Measurements from ENCODE around the gene ZBTB46.

ZBTB46 gene

GRCh38 chr20:63744158-63744557, 86.9 kb downstream of the ZBTB46 start:
- DNase-seq = no peak

- no peak for DNase-seq
Measured at GRCh38 chr20:63743210-63743970, 87.7 kb downstream of the ZBTB46 start.

GRCh38 chr20:63742381-63743024, 88.6 kb downstream of the ZBTB46 start:
- DNase-seq = no peak

GRCh38 chr20:63741676-63742380, 89.2 kb downstream of the ZBTB46 start:
- no peak for DNase-seq

GRCh38 chr20:63741354-63741675, 89.7 kb downstream of the ZBTB46 start:
- DNase-seq = no peak

- DNase-seq = peak; percentile 92
Measured at GRCh38 chr20:63740627-63741353, 90.3 kb downstream of the ZBTB46 start.

- DNase-seq = peak; percentile 61
Measured at GRCh38 chr20:63740070-63740626, 90.9 kb downstream of the ZBTB46 start.

GRCh38 chr20:63739130-63740069, 91.7 kb downstream of the ZBTB46 start, which contains the start of gene SLC2A4RG:
Gene SLC2A4RG (plus strand): TSS chr20:63739776. CDS start chr20:63739913, 137 bp downstream.
- peak; percentile 86 for DNase-seq

GRCh38 chr20:63738687-63739129, 92.4 kb downstream of the ZBTB46 start:
- peak; percentile 83 for DNase-seq

GRCh38 chr20:63737945-63738686, 92.9 kb downstream of the ZBTB46 start:
- no peak for DNase-seq

GRCh38 chr20:63737695-63737944, 93.4 kb downstream of the ZBTB46 start:
- DNase-seq = no peak

GRCh38 chr20:63736893-63737694, 94.0 kb downstream of the ZBTB46 start:
- no peak for DNase-seq

GRCh38 chr20:63735859-63736718, 95.0 kb downstream of the ZBTB46 start, which contains the start of gene LIME1:
Gene LIME1 (plus strand): TSS chr20:63736664. CDS start chr20:63737550, 886 bp downstream.
- DNase-seq = peak; percentile 50

GRCh38 chr20:63734946-63735858, 95.9 kb downstream of the ZBTB46 start:
- DNase-seq = no peak

- DNase-seq = no peak
Measured at GRCh38 chr20:63734111-63734945, 96.7 kb downstream of the ZBTB46 start.

GRCh38 chr20:63733579-63734081, 97.4 kb downstream of the ZBTB46 start:
- DNase-seq = no peak

GRCh38 chr20:63733117-63733516, 97.9 kb downstream of the ZBTB46 start:
- no peak for DNase-seq

Measured in eye (tissue), 1 donor.